NCI-H2196 (cell line): ENCODE data around the gene TRIM72.

ENCODE experiments used
- DNase-seq: peaks from one replicate; lab custom pipeline; 2025; ENCODE audit not compliant: unreplicated experiment; lab: John Stamatoyannopoulos, UW

Gene TRIM72, protein sequence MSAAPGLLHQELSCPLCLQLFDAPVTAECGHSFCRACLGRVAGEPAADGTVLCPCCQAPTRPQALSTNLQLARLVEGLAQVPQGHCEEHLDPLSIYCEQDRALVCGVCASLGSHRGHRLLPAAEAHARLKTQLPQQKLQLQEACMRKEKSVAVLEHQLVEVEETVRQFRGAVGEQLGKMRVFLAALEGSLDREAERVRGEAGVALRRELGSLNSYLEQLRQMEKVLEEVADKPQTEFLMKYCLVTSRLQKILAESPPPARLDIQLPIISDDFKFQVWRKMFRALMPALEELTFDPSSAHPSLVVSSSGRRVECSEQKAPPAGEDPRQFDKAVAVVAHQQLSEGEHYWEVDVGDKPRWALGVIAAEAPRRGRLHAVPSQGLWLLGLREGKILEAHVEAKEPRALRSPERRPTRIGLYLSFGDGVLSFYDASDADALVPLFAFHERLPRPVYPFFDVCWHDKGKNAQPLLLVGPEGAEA

DNA sequence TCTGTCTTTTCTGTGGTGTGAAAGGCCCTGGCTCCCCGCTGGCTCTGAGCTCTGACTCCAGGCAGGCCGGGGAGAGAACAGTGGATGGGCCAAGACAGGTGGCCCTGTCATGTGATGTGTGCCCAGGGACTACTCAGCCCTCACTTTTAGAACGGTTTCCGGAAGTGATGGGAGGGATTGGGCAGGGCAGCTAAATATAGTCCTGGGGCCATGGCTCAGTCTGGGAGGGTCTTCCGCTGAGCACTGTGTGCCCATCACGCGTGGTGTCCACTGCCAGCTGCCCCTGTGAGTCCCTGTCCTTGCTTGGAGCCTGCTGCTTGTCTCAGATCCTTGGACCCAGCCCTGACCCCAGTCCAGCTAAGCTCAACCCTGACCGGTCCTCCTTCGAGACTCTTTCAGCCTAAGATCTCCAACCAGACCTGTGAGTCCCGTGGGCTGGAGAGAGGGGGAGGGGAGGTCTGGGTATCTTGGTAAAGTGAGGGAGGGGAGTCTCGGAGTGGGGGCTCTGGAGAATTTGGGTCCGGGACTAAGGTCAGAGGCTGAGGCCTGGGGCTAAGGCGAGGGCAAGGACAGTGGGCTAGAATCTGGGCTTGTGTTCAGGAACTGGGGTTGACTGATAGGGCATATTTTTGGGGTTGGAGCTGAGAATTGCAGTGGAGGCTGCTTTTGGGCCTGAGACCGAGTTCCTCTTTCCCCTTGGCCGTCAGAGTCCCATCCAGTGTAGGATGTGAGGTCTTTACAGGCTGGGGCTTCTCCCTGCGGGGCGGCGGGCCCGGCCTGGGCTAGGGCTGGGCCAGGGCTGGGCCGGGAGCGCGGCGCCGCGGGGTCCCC is at the start of gene TRIM72:
TRIM72 (plus strand) TSS at position 243 of the 831 bp plus-strand sequence. CDS start 620 bp downstream, outside the sequence.
- no peak for DNase-seq

DNA sequence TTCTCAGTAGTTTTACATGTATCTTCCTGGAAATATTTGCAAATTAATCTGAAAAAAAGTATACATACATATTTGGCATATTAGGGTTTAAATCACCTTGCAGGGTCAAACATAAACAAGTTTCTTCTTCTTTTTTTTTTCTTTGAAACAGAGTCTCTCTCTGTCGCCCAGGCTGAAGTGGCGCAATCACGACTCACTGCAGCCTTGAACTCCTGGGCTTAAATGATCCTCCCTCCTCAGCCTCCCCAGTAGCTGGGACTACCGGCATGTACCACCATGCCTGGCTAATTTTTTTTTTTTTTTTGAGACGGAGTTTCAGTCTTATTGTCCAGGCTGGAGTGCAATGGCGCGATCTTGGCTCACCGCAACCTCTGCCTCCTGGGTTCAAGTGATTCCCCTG is 46.6 kb upstream of the TRIM72 start:
- no peak for DNase-seq

DNA sequence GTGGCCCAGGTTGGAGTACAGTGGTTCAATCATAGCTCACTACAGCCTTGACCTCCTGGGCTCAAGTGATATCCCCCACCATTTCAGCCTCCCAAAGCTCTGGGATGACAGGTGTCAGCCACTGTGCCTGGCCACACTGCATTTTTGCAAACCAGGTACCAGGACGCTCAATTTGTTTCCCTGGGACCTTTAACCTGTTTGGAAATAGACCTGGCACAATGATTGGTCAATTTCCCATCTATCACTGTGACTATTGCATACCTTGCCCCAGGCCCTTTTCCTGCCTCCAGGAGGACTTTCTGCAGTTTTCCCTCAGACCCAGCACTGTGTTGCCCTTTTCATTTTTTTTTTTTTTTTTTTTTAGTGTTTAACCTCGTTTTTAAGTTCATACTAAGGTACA is 45.1 kb upstream of the TRIM72 start:
- DNase-seq: no peak

DNA sequence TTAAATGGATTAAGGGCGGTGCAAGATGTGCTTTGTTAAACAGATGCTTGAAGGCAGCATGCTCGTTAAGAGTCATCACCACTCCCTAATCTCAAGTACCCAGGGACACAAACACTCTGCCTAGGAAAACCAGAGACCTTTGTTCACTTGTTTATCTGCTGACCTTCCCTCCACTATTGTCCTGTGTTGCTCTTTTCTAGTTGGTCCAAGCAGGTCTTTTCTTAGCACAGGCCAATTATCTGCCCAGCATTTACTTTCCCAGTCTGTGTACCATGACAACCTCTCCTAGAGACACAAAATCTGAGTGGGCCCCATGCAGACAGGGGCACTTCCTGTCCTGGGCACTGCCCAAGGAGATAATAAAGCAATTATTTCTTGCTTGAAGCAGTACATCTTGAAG is 43.9 kb upstream of the TRIM72 start:
- peak; percentile 27 for DNase-seq

DNA sequence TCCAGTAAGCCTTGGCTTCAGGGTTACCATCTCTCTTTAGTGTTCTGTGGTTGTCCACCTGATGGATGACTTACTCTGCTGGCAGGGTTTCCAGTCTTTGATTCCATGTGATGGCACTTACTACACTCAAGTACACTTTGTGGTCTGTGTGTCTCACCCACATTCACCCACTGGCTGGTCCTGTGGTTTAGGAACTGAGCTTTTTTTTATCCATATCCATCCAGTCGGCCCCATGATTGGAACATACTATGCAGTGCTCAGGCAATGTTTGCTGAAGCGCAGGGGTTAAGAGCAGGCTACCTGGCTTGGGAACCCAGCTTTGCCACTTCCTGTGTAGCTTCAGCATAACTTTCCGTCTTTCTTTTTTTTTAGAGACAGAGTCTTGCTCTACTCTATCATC is 36.8 kb upstream of the TRIM72 start:
- peak; percentile 64 for DNase-seq

DNA sequence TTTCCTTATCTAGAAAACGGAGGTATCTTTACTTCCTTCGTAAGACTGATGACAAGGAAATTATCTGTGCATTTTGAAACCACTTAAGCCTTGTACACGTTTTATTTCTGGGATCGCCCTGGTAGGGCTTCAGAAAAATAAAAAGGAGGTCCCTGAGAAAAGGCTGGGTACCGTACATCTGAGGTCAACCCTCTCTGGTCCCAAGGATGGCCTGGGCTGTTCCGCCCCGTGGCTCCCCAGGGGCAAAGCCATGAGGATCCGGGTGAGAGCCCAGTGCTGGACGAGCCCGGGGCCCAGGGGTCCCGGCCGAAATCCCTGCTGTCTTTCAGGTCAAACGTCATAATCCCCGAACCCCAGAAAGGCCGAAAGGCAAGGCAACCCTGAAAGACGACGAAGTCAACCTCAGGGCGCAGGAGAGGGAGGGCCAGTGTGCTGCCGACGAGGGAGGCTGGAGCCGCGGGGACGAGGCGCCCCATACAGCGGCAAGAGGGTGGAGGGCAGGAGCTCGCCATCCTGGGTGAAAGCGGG is 34.6 kb upstream of the TRIM72 start:
- DNase-seq: no peak

DNA sequence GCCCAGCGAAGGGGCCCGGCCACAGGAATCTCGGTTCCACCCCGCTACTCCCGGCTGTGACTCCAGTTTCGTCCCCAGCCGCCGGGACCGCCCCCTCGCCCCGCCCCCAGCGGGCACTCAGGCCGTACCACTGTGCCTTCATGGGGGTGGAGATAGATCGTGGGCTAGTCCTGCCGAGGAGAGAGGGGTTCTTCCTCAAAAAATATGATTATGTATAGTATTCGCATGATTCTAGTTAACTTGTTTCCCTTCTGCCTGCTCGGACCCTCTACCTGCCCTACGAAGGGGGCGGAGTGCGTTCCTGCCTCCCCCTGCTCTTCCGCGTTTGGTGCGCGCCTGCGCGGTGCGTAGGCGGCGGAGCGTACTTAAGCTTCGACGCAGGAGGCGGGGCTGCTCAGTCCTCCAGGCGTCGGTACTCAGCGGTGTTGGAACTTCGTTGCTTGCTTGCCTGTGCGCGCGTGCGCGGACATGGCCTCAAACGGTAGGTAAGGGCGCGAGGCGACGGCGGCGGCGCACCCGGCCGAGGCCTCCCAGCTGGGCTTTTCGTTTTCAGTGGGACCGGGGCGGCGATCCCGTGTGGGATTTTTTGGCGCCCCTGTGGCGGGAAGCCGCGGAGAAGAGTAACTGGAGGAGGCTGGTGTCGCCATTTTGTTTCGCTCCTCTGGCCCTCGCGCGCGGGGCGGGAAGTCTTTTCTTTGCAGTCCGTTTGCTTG is 34.0 kb upstream of the TRIM72 start, which contains the start of gene FUS:
FUS (plus strand) TSS at position 393 of the 713 bp plus-strand sequence; CDS start at position 469, 76 bp downstream.
- peak; percentile 91 for DNase-seq

DNA sequence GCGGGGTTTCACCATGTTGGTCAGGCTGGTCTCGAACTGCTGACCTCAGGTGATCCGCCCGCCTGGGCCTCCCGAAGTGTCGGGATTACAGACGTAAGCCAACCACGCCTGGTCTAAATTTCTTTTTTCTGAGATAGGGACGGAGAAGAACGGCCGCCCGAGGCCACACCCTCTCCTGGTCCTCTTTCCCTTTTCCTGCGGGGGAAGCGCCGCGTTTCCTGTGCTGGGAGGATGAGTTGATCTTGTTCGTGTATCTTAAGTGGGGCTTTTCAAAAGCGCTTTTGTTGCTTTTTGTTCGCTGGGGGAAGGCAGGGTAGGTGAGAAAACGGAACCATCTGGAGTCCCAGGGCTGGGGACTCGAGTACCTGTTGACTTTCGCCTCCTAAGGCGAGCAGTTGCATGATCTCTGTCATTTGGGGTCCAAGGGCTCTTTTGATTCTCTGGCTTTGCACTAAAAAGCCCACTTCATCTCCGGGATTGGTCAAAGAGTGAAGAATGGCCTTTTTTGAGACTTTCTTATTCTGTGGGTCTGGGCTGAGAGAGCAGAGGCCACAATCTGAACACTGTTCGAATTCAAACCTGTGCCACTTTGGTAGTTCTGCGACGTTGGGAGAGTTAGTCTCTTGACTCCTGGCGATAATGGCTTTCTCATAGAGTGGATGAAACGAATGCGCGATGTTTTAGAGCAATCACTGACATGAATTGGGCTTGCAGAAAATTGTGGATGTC is 32.7 kb upstream of the TRIM72 start:
- DNase-seq: no peak

DNA sequence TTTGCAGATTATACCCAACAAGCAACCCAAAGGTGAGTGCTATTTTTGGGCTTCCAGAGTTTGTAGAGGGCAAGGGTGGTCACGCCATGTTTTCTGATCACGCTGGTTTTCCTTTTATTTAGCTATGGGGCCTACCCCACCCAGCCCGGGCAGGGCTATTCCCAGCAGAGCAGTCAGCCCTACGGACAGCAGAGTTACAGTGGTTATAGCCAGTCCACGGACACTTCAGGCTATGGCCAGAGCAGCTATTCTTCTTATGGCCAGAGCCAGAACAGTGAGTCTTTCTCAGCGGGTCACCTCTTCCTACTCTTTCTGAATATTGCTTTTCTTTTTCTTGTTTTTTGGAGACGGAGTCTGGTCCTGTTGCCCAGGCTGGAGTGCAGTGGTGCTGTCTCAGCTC is 31.5 kb upstream of the TRIM72 start:
- DNase-seq: no peak

DNA sequence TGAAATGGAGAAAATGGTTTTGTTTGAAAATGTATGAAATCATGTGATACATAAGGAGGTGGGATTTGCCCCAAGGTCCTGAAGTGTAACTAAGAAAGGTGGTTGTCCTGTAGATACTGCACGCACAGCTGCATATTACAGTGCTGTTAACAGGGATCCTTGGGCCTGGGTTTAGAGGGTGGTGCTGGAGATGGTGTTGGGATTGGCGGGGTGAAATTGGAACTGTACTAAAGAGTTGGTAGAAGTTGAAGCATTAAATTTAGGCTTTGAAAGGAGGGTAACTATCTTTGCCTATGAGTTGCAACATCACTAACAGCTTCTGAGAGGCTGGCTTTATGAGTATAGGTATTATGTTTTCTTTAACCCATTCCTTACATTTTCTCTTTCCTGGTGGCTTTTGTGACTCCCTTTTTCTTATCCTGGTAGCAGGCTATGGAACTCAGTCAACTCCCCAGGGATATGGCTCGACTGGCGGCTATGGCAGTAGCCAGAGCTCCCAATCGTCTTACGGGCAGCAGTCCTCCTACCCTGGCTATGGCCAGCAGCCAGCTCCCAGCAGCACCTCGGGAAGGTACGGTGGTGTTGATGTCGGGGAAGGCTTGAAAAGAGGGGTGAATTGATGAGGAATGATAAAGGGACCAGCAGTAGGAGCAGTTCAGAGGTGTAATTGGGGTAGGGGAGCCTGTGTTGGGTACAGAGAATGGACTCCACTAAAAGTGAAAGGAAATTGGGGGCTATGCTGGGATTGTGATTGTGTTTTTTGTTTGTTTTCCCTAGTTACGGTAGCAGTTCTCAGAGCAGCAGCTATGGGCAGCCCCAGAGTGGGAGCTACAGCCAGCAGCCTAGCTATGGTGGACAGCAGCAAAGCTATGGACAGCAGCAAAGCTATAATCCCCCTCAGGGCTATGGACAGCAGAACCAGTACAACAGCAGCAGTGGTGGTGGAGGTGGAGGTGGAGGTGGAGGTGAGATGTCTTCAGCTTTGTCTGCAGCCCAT is 30.2 kb upstream of the TRIM72 start:
- DNase-seq: no peak

DNA sequence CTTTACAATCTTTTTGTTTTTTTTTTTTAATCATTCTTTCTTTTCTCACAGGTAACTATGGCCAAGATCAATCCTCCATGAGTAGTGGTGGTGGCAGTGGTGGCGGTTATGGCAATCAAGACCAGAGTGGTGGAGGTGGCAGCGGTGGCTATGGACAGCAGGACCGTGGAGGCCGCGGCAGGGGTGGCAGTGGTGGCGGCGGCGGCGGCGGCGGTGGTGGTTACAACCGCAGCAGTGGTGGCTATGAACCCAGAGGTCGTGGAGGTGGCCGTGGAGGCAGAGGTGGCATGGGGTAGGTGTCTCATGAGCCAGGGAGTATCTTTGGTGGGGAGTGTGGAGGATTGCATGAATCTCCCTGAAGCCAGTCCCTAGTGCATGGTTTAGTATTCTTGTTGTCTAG is 29.0 kb upstream of the TRIM72 start:
- DNase-seq: no peak

DNA sequence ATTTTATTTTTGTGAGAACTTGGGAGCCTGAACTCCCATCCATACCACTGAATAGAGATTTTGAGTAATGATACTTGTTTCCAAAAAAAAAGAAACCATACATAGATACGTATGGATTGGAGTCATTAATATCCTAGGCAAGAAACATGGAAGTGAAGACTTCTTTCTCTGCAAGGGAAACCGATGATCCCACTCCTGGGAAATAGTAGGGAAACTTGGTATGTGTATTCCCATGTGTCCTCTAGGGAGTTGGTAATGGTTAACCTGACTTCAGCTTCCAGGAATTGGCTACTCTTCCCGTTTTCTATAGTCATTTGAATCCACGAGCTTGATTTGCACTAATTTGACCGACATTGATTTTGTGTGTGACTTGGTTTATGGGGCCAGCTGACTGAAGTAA is 28.6 kb upstream of the TRIM72 start:
- no peak for DNase-seq

DNA sequence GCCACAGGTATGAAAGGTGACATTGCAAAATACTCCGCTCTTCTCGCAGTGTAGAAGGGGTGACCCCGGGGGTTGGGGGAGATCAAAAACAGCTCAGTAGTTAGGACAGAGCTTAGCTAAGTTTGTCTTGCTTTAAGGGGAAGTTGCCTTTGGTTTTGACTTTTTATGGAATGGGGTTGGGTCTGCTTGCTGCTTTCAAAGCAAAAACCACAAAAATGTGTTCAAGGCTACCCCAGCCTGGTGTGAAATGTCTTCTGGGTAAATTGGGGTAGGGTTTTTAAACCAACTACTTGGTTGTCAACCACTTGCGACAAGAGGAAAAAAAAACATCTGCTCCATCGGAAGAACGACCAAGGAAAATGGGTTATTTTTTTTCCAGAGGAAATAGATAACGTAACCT is 27.7 kb upstream of the TRIM72 start:
- no peak for DNase-seq

DNA sequence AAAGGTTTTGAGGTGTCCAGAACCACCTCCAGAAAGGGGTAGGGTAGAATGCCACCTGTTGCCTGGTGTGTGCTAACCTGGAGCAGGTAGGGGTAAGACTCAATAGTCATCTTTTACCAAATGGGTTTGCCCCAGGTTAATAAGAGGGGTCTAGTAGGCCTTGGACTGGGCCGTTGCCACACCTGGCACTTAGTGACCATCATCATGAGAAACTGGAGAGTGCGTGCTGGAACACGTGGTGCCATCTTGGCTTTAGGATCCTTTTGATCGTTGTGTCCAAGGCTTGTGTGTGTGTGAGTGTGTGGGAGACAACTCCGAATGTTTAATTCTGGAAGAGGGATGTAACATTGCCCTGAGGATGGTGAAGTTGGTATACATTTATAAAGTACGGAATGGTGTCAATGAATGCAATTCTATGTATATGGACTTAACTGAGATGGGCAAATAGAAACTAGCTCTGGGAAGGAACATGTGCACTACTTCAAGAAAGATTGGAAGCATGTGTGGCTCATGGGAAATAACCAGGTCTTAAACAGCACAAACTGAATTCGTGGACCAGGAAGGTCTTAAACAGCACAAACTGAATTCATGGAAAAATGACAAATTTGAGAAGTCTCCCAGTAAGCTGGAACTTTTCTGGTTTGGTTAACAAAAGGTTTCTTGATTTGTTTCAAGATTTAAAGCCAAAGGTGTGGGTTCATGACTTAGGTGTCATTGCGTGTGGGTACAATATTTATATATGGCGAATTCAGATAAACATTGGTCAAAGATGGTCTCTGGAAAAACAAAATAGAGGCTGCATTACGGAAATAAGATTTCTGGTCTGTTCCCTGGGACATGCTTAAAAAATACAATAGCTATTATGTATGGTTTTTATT is 26.8 kb upstream of the TRIM72 start:
- no peak for DNase-seq

DNA sequence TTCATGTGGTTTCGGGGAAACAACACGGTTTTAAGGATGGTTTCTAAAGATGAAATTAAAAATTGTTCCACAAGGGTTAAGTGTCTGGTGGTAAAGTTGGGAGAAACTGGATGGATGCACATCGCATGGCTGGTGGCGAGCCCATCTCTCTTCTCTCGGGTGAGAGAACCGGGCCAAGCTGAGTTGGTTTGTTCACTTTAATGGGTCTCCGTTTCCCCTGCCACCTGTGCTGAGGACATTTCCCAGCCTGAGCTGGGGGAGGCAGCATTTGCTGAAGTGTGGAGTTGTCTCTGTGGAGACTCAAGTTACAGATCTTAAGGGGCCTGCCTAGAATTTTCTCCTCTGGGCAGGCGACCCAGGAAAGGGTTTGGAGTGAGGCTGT is 26.1 kb upstream of the TRIM72 start:
- DNase-seq: no peak

DNA sequence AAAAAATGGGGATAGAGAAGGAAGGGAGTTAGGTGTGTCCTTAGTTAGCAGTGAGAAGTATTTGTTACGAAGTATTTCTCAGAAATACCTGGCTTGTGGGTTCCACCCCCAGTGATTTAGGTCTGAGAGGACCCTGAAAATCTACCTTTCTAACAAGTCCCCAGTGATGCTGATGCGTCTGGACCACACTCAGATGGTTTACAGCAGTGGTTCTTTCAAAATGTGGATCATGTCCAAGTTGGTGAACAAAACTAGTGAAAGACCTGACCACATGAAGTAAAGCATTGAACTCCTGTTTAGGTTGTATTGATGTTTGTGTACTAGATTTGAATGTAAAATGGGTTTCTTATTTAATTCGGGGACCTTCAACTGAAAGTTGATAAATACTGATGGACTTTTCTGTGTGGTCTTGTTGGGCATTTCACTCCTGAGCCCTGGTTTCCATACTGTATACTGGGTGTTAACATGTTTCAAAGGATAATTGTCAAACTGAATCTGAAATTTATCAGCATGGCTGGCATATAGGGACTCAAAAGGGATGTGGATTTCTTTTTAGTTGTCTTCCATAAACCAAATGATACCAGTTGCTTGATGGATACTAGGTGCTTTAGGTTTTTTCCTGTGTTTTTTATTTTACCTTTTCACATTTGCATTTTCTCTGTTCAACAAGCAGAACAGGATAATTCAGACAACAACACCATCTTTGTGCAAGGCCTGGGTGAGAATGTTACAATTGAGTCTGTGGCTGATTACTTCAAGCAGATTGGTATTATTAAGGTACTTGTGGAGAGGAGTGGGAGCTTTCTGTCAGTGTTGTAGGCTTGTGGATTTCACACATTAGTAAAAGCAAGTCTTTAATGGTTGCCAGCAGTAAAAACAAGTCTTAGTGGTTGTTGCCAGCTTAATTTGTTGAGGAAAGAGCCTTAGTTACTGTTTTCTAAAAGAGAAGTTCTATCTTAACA is 25.2 kb upstream of the TRIM72 start:
- DNase-seq: no peak

DNA sequence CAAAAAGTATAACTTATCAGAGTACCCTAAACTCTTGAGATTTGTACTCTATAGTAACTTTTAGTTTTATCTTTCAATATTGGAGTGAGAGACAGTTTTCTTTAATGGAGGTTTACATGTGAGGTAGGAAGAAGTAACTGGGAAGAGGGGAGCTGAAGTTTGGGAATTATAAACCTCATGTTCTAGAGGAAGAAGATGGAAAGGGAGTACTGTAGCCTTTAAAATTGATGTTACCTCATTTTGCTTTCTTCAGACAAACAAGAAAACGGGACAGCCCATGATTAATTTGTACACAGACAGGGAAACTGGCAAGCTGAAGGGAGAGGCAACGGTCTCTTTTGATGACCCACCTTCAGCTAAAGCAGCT is 24.5 kb upstream of the TRIM72 start:
- DNase-seq: no peak
